HCT116 (cell line): ENCODE data around the gene ARL5A. TPM values are rescaled to one million over a fixed set of nuclear protein-coding genes. Genes with fewer than 3 reads are reported as not detected.

ENCODE experiments used
- ATAC-seq: fragments of 200-7000 bp; cut with Tn5 transposase; 2 replicates; pipeline ENCODE4 v1.9.1; 2020; ENCODE audit warnings: mild to moderate bottlenecking, moderate library complexity
- BruUV-seq: library from RNA; stranded (reverse); fragments of 400-500 nt; replicated peaks from 2 replicates; lab custom pipeline; 2021; lab: Mats Ljungman, UMichigan
- CTCF ChIA-PET: fragments of 300-600 bp; sonication (Branson Sonifier 250); formaldehyde crosslinking; loops from one replicate; lab custom pipeline; 2021; ENCODE audit warnings: antibody characterized with exemption; lab: Charles Lee
- POLR2A ChIA-PET: fragments of 300-600, 350-600 bp; sonication (Branson Sonifier 250); formaldehyde crosslinking; loops from one replicate; lab custom pipeline; 2021; ENCODE audit warnings: antibody characterized with exemption; lab: Charles Lee
- RAD21 ChIA-PET, 2 experiments: fragments of 300-600 bp; sonication (Branson Sonifier 250); formaldehyde crosslinking; loops; one replicate each; lab custom pipeline; 2023; ENCODE audit warnings: low total read pairs in 2 of 2; ENCODE audit not compliant: uncharacterized antibody in 2 of 2, unreplicated experiment in 2 of 2, low non-redundant PET in 1 of 2; lab: Charles Lee
- DNase-seq: peaks from one replicate; pipeline ENCODE4 v3.0.0-alpha.2; 2010; ENCODE audit warnings: low read depth, low spot score
- H2AFZ ChIP-seq: fragments of 200-600 bp; shearing (Covaris generic), sonication (generic); 2 replicates; pipeline ENCODE4 v1.6.1; 2017; ENCODE audit warnings: low read depth, mixed run types, mixed read lengths, antibody characterized with exemption, low read length; ENCODE audit not compliant: poor library complexity, severe bottlenecking
- H3K27ac ChIP-seq: 2 replicates; pipeline ENCODE4 v1.5.1; 2012; ENCODE audit warnings: low read depth, low read length
- H3K27me3 ChIP-seq: fragments of 200-600 bp; sonication (generic); 2 replicates; pipeline ENCODE4 v1.6.1; 2016; ENCODE audit warnings: mixed run types, low read length, mixed read lengths; ENCODE audit not compliant: insufficient read depth
- H3K36me3 ChIP-seq, 2 experiments: fragments of 200-500 bp in 1 of 2; fragments of 200-600 bp in 1 of 2; sonication (Bioruptor generic) in 1 of 2; sonication (generic) in 1 of 2; 2 replicates each; pipeline versions ENCODE4 v1.5.1 to v1.6.1; 2014 to 2016; ENCODE audit warnings: low read length in 2 of 2, inconsistent platforms in 1 of 2, mixed read lengths in 1 of 2, mixed run types in 1 of 2; ENCODE audit not compliant: insufficient read depth in 2 of 2, control insufficient read depth in 1 of 2
- H3K4me1 ChIP-seq, 2 experiments: fragments of 200-600 bp in 1 of 2; sonication (generic) in 1 of 2; 2 replicates each; pipeline versions ENCODE4 v1.5.1 to v1.6.1; 2012 to 2017; ENCODE audit warnings: low read length in 2 of 2, inconsistent platforms in 1 of 2, mild to moderate bottlenecking in 1 of 2, mixed read lengths in 1 of 2, mixed run types in 1 of 2, moderate library complexity in 1 of 2; ENCODE audit not compliant: insufficient read depth in 2 of 2, control insufficient read depth in 1 of 2
- H3K4me2 ChIP-seq: fragments of 200-600 bp; sonication (generic); 2 replicates; pipeline ENCODE4 v1.6.1; 2017; ENCODE audit warnings: mixed run types, low read length, mixed read lengths
- H3K4me3 ChIP-seq, 2 experiments: fragments of 200-600 bp in 1 of 2; sonication (generic) in 1 of 2; replicated peaks in 1 of 2; 2 replicates each; pipeline ENCODE4 v1.5.1; 2011 to 2016; ENCODE audit warnings: low read length in 2 of 2, control low read depth in 1 of 2, low read depth in 1 of 2, mild to moderate bottlenecking in 1 of 2, mixed read lengths in 1 of 2, mixed run types in 1 of 2
- H3K79me2 ChIP-seq: fragments of 200-600 bp; sonication (generic); 2 replicates; pipeline ENCODE4 v1.6.1; 2017; ENCODE audit warnings: mild to moderate bottlenecking, mixed run types, low read length, moderate library complexity, mixed read lengths; ENCODE audit not compliant: insufficient read depth
- H3K9ac ChIP-seq: fragments of 200-600 bp; sonication (generic); 2 replicates; pipeline ENCODE4 v1.6.1; 2016; ENCODE audit warnings: low read length, mixed read lengths
- H3K9me2 ChIP-seq: fragments of 200-600 bp; sonication (generic), shearing (Covaris generic); 2 replicates; pipeline ENCODE4 v1.6.1; 2017; ENCODE audit warnings: mixed run types, mild to moderate bottlenecking, moderate library complexity; ENCODE audit not compliant: insufficient read depth
- H3K9me3 ChIP-seq, 2 experiments: fragments of 200-500 bp in 1 of 2; fragments of 200-600 bp in 1 of 2; sonication (Bioruptor generic) in 1 of 2; sonication (generic) in 1 of 2; 2 replicates each; pipeline ENCODE4 v1.6.1; 2014 to 2017; ENCODE audit warnings: low read length in 2 of 2, mixed read lengths in 2 of 2, inconsistent platforms in 1 of 2, low read depth in 1 of 2, mild to moderate bottlenecking in 1 of 2, mixed run types in 1 of 2, moderate library complexity in 1 of 2; ENCODE audit not compliant: control insufficient read depth in 1 of 2, insufficient read depth in 1 of 2
- H4K20me1 ChIP-seq: fragments of 200-600 bp; sonication (generic), shearing (Covaris generic); 2 replicates; pipeline ENCODE4 v1.6.1; 2017; ENCODE audit warnings: mixed run types, mild to moderate bottlenecking, moderate library complexity; ENCODE audit not compliant: insufficient read depth
- CBX3 ChIP-seq: IDR thresholded peaks from 2 replicates; pipeline ENCODE4 v1.6.1; 2012; ENCODE audit warnings: low read depth
- CEBPB ChIP-seq: IDR thresholded peaks from 2 replicates; pipeline ENCODE4 v1.6.1; 2012; ENCODE audit warnings: low read depth
- CTCF ChIP-seq, 3 experiments: fragments of 200-600 bp in 1 of 3; sonication (generic) in 1 of 3; IDR thresholded peaks in 2 of 3; conservative IDR thresholded peaks in 1 of 3; 2 replicates each; pipeline ENCODE4 v1.5.1; 2012 to 2017; ENCODE audit warnings: low read depth in 2 of 3, low read length in 2 of 3, antibody characterized with exemption in 1 of 3, borderline replicate concordance in 1 of 3, control low read depth in 1 of 3, mild to moderate bottlenecking in 1 of 3, mixed read lengths in 1 of 3, mixed run types in 1 of 3, moderate library complexity in 1 of 3; ENCODE audit not compliant: insufficient read depth in 1 of 3
- EZH2phosphoT487 ChIP-seq: fragments of 200-600 bp; IDR thresholded peaks from 2 replicates; pipeline ENCODE4 v1.6.1; 2018; ENCODE audit warnings: antibody characterized with exemption, borderline replicate concordance
- FOSL1 ChIP-seq: IDR thresholded peaks from 2 replicates; pipeline ENCODE4 v1.6.1; 2012; ENCODE audit warnings: low read depth
- MAX ChIP-seq: IDR thresholded peaks from 2 replicates; pipeline ENCODE4 v1.6.1; 2012
- POLR2AphosphoS5 ChIP-seq: IDR thresholded peaks from 2 replicates; pipeline ENCODE4 v1.6.1; 2011; ENCODE audit warnings: mild to moderate bottlenecking, low read depth, low read length, moderate library complexity
- REST ChIP-seq: IDR thresholded peaks from 2 replicates; pipeline ENCODE4 v1.6.1; 2012; ENCODE audit warnings: low read depth
- SP1 ChIP-seq: IDR thresholded peaks from 2 replicates; pipeline ENCODE4 v1.6.1; 2012; ENCODE audit warnings: low read depth
- ZBTB33 ChIP-seq: IDR thresholded peaks from 2 replicates; pipeline ENCODE4 v1.6.1; 2011; ENCODE audit warnings: mild to moderate bottlenecking, low read length, moderate library complexity; ENCODE audit not compliant: insufficient replicate concordance; ENCODE audit errors: extremely low read depth
- ZFX ChIP-seq: fragments of 450-650 bp; IDR thresholded peaks from 2 replicates; pipeline ENCODE4 v1.6.1; 2017
- ZNF274 ChIP-seq: fragments of 200-500 bp; sonication (Bioruptor generic); IDR thresholded peaks from 2 replicates; pipeline ENCODE4 v1.6.1; 2014; ENCODE audit warnings: mild to moderate bottlenecking, low read depth, low read length, inconsistent platforms
- intact Hi-C: fragments of 100-400 bp; cut with micrococcal nuclease; formaldehyde crosslinking; loops from 2 replicates; pipeline ENCODE4 v1.10.0; 2022
- total RNA-seq: library from RNA; stranded (reverse); gene quantifications from one replicate; pipeline ENCODE4 v1.2.1, GENCODE V29; 2021; ENCODE audit not compliant: unreplicated experiment

The ARL5A gene
- total RNA-seq, 1 experiment from 2014 or later = 74.4 TPM

GRCh38 chr2:151774506-151774905, 53.7 kb downstream of the ARL5A start (continued):
- TF ChIP-seq SP1 = peak; percentile 68
- no peak for TF ChIP-seq REST
- TF ChIP-seq ZBTB33 = no peak
- peak; percentile 35; the same call in 1 of the 2 replicates for TF ChIP-seq CEBPB

- H3K4me2 ChIP-seq = no peak overlapping the region
- RAD21 ChIA-PET = interaction anchor here in 1 of 2 experiments (0.6 kb wide), 1 partner anchor 9 kb away, joined by 3 read pairs; no protein-coding TSS in a partner anchor
- no peak overlapping the region for H2AFZ ChIP-seq
- no TSS peak for BruUV-seq
- no peaks in the 10 kb centered on the region for H3K9me2 ChIP-seq
- TF ChIP-seq FOSL1 (no peak), ZNF274 (no peak), POLR2AphosphoS5 (no peak), ZFX (no peak), ZBTB33 (no peak), CTCF (IDR thresholded peaks at IDR 0.05 in 2 of 3, conservative IDR thresholded peaks at IDR 0.05 in 1 of 3; ENCODE audit: borderline replicate concordance in 1 of 3, insufficient read depth in 1 of 3, low read depth in 2 of 3, low read length in 2 of 3) (no peak), CBX3 (no peak), EZH2phosphoT487 (no peak), MAX (no peak)
- TF ChIP-seq, all 23 proteins: peak for 0
- no peaks in the 10 kb centered on the region for H3K9me3 ChIP-seq
- no peak for ATAC-seq
- CTCF ChIA-PET = no interaction called here
- H3K9ac ChIP-seq = no peak overlapping the region
- H3K79me2 ChIP-seq = no peaks in the 10 kb centered on the region
- no peak for DNase-seq
- H3K4me3 ChIP-seq = no peak overlapping the region
- H3K36me3 ChIP-seq = no peaks in the 10 kb centered on the region
- H3K4me1 ChIP-seq = peaks cover 13 to 26% of the 10 kb centered on the region in 2 experiments
- intact Hi-C loops = loop anchor here (10.0 kb wide), 1 partner anchor 253 kb away; no protein-coding TSS in a partner anchor
- H3K27me3 ChIP-seq = no peaks in the 10 kb centered on the region
- no peaks in the 10 kb centered on the region for H4K20me1 ChIP-seq
- POLR2A ChIA-PET = no interaction called here
- H3K27ac ChIP-seq = no peak overlapping the region
Measured at GRCh38 chr2:151771599-151772358, 56.4 kb downstream of the ARL5A start.
